HL-60 (cell line): ENCODE data around the gene C17orf113.

ENCODE experiments used
- CTCF ChIP-seq: IDR thresholded peaks from one replicate; pipeline ENCODE4 v1.5.1; 2011; ENCODE audit warnings: low read length, control low read depth, inconsistent platforms; ENCODE audit not compliant: insufficient read depth
- POLR2AphosphoS5 ChIP-seq: IDR thresholded peaks from 2 replicates; pipeline ENCODE4 v1.6.1; 2012; ENCODE audit warnings: low read depth
- REST ChIP-seq: IDR thresholded peaks from 2 replicates; pipeline ENCODE4 v1.6.1; 2012; ENCODE audit warnings: low read depth; ENCODE audit not compliant: insufficient replicate concordance

- peak; percentile 8 for TF ChIP-seq CTCF
- no peak for TF ChIP-seq REST
- no peak for TF ChIP-seq POLR2AphosphoS5
Observed at GRCh38 chr17:42027961-42028790, 22.2 kb downstream of the C17orf113 start.
